DMS 273 (cell line): Measurements from ENCODE around the gene SRSF1.
"Not testable (repeated sequence)": the region's sequence is repeated elsewhere in the genome, so short reads cannot be mapped to it uniquely, and the experiment has no call there.

ENCODE experiments used
- DNase-seq: peaks from one replicate; lab custom pipeline; 2025; ENCODE audit not compliant: unreplicated experiment; lab: John Stamatoyannopoulos, UW

SRSF1 gene

GRCh38 chr17:57970710-57971109, 36.3 kb downstream of the SRSF1 start:
- DNase-seq, result no peak

- DNase-seq, result no peak
These were observed 38.6 kb downstream of the SRSF1 start for GRCh38 chr17:57968456-57968855.

DNA sequence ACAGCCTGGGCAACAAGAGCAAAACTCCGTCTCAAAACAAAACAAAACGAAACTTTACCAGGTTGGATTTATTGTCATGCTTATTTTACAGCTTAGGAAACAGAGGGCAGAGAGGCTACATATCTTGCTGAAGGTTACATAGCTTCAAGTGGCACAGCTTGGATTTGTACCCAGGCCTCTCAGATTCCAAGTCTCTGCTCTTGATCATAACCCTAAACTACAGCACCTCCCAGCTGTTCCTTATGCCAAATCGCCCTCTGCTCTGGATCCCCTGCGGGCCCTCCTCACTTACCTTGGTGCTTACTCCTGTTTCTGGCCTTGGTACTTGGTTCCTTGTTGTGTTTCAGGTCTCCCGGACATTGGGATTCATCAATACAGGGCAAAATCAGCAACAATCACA, 40.2 kb downstream of the SRSF1 start:
- DNase-seq, result no peak

DNA sequence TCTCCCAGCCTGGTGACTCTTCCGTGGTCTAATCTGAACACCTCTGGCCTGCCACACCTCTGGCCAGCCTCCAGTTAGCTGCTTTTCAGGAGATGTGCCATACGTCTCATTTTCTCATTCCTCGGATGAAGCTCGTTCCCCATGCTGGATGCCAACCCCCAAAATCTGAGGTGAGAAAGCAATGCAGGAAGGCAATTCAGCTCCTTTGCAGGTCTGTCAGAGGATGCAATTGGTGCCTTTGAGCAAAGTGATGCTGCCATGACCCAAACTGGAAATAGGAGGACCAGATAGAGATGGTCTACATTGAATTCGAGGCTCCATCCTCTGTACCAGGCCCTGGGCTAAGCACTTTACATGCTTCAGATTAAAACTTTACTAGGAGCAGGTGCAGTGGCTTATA, 40.8 kb downstream of the SRSF1 start:
- no peak for DNase-seq

DNA sequence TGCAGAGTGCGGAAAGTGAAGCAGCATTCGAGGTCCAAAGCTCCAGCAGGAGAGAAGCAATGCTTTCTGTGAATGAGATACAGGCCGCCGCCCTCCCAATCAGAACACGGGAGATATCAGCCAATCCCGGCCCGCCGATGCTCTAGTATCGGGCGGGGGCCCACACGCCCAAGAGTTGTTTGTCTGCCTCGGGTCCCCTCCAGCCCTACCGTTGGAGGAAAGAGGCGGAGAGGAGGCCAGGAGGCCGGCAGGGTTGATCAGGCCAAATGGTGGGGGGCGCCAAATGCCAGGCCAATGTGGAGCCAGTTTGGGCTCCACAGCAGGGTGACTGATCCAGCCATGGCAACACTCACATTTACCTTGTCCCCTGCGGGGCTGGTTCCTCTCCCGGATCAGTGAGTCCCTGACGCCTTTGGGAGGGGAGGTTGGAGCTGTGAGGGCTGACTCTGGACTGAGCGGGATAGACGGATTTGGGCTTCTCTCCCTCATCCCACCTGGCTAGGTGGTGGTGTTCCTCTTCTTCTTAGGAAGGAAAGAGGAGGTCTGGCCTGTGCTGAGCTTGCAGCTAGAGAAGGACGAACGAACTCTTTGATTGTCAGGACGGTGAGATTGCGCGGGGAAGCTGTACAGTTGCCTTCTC, 41.4 kb downstream of the SRSF1 start:
- DNase-seq, result no peak

GRCh38 chr17:57963149-57963511, 43.9 kb downstream of the SRSF1 start:
- DNase-seq, result no peak

- DNase-seq, result no peak
These were observed 44.5 kb downstream of the SRSF1 start for GRCh38 chr17:57962279-57963148.

GRCh38 chr17:57959929-57960328, 47.1 kb downstream of the SRSF1 start:
- no peak for DNase-seq

DNA sequence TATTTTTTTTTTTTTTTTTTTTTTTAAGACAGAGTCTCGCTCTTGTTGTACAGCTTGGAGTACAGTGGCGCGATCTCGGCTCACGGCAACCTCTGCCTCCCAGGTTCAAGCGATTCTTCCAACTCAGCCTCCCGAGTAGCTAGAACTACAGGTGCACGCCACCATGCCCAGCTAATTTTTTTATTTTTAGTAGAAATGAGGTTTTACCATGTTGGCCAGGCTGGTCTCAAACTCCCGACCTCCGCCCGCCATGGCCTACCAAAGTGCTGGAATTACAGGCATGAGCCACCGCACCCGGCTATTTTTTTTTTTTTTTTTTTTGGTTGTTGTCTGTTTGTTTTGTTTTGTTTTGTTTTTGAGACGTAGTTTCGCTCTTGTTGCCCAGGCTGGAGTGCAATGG, 48.7 kb downstream of the SRSF1 start:
- DNase-seq, result not testable (repeated sequence)

DNA sequence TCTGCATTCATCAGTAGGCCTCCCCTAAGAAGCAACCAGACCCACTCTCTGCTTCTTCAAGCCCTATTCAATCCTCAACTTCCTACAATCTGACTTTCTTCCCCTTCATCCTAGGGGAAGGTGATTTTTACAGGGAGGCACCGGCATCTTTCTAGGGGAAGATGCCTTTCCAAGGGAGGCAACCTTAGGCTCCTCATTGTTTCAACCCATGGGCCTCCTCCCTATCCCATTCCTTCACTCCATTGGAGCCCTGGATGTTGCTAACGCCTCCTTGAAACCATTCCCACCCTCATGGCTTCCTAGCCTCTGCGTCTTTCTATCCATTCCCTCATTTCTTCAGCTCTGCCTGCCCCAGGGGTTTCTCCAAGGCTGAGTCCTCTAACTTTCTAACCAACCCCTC, 49.2 kb downstream of the SRSF1 start:
- DNase-seq, result no peak

GRCh38 chr17:57957120-57957850, 49.8 kb downstream of the SRSF1 start:
- DNase-seq, result no peak

DNA sequence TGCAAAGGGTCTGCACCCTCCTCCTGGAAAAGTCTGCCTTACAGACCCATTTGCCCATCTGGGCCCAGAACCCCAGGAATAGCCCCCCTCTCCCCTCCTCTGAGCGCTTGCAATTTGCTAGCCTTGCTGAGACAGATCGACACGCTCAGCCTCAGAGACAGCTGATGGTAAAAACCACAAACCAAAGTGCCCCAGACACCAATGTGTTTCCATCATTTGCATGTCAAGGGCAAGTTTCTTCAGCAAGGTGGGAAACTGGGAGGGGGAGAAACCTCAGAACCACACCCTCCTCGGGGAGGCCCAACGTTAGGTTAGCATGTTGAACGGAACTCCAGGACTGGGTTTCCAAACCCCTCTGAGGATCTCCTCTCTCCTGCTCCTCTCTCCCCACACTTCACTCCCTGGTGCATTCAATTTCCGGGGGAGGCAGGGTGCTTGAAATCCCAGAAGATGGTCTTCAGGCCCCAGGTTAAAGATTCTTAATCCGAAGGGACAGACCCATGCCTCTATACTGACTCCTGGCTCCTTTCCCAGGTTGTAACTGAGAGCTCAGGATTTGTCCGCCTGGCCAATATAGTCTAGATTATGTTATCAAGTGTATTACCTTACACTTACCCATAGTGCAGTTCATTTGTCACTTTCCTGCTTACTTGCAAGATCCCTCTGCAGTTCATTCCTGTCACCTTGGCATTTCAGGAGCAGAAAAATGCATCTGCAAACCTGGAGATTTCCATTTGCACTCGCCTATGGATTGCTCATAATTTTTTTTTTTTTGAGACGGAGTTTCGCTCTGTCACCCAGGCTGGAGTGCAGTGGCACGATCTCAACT, 50.5 kb downstream of the SRSF1 start:
- DNase-seq, result peak; percentile 54

GRCh38 chr17:57955183-57955931, 51.7 kb downstream of the SRSF1 start, which contains the start of gene CUEDC1:
Gene CUEDC1, minus strand, starts transcription at chr17:57955412. Its CDS starts 69,848 bp downstream, at chr17:57885564.
- DNase-seq, result peak; percentile 85

DNA sequence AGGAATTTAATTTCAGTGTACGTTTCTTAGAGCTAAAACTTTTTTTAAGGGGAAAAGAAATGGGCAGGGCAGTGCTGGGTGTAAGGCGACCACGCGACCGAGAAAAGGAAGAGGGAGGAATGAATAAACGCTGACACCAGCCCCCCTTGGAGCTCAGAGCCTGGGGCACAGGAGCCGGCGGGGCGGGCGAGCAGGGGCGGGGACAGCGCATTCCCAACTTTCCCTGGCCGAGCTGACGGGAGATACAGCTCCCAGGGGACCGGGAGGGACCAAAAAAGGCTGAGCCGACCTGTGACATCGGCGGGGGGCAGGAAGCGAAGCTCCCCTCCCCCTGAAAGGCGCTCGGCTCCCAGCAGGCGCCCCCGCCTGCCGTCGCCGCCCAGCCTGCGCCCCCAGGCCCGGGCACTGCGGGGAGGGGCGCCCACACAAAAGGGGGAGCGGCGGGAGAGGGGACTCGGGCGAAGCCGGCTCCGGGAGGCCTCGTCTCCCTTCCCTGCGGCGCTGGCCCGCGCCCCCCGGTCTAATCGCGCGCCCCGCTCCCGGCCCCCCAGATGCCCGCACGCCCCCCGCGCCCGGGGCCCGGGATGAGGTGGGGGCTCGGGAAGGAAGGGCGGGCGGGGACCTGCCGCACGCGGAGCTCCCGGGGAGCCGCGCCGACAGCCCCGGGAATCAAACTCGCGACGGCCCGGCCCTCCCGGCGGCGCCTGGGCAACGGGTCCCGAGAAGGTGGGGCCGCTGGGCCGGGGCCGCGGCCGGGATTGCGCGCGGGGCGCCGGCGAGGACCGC, 52.5 kb downstream of the SRSF1 start:
- DNase-seq, result peak; percentile 75

GRCh38 chr17:57953705-57954396, 53.2 kb downstream of the SRSF1 start:
- no peak for DNase-seq
